ENCODE data around the gene CHSY1. TPM values are rescaled to one million over a fixed set of nuclear protein-coding genes. Genes with fewer than 3 reads are reported as not detected.

Gene CHSY1
- total RNA-seq, 1 experiment from 2014 or later, result 9.5 TPM

DNA sequence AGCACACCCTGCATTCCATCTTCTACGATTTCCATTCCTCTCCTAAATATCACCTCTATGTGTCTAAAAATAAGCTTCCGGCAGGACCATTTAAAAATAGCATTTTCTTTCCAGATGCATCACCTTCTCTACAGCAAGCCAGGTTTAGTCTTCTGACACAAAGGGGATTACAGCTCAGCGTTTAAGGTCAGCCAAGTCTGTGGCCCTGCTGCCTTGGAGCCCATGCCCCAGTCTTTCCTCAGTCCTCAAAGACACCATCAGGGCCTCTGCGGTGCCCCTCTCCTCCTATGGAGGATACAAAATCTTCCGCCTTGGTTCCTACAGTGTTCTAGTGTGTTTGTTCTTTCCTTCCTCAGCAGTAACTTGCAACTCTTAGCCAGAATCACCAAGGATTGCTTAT is 21.7 kb upstream of the CHSY1 start:
- in situ Hi-C loops (cut with HindIII; ENCODE audit: low sequenced_read_pairs), result no loop called here
- no peak for DNase-seq (ENCODE audit: low spot score)

GRCh38 chr15:101272584-101272983 is 20.7 kb upstream of the CHSY1 start:
- in situ Hi-C loops (cut with HindIII; ENCODE audit: low sequenced_read_pairs), result no loop called here
- no peak for DNase-seq (ENCODE audit: low spot score)

- in situ Hi-C loops (cut with HindIII; ENCODE audit: low sequenced_read_pairs), result no loop called here
- DNase-seq (ENCODE audit: low spot score), result no peak
Observed at GRCh38 chr15:101269479-101270223, 17.8 kb upstream of the CHSY1 start.

DNA sequence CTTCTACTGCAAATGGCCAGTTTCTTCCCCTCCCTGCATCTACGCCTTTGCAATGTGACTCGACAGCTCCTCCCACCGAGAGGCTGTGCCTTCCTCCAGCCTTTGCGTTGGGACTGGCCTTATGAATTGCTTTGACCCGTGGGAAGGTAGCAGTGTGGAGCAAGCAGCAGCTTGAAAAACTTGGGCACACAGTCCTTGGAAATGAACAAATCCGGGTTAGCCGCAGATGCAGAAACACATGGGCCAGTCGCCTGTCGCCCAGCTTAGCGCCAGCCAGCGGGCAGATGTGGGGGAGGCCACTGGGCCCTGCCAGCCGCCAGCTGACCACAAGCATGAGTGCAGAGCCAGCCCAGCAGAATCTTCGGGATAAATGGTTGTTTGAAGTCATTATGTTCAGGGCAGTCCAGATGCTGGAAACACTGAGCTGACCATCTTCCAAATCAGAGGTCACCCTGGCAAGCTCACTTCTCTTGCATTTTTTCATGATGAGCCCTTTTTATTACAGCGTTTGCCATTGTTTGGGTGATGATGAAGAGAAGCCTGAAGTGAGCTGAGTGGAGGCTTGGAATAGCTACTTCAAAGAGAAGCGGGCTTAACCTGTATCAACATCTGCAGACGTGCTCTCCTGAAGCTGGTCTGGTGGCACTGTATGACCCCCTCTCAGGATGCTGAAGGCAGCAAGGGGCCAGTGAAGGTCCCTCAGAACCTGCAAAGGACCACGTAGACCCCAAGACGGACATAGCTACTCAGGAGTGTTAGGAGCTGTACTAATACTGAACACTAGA is 15.7 kb upstream of the CHSY1 start:
- no peak for DNase-seq (ENCODE audit: low spot score)
- in situ Hi-C loops (cut with HindIII; ENCODE audit: low sequenced_read_pairs), result no loop called here

GRCh38 chr15:101266787-101267186 is 14.9 kb upstream of the CHSY1 start:
- in situ Hi-C loops (cut with HindIII; ENCODE audit: low sequenced_read_pairs), result no loop called here
- DNase-seq (ENCODE audit: low spot score), result no peak

GRCh38 chr15:101266034-101266433 is 14.2 kb upstream of the CHSY1 start:
- in situ Hi-C loops (cut with HindIII; ENCODE audit: low sequenced_read_pairs), result no loop called here

GRCh38 chr15:101264911-101265641 is 13.2 kb upstream of the CHSY1 start:
- DNase-seq (ENCODE audit: low spot score), result no peak
- in situ Hi-C loops (cut with HindIII; ENCODE audit: low sequenced_read_pairs), result no loop called here

More at GRCh38 chr15:101266034-101266433, 14.2 kb upstream of the CHSY1 start:
- DNase-seq (ENCODE audit: low spot score), result no peak

DNA sequence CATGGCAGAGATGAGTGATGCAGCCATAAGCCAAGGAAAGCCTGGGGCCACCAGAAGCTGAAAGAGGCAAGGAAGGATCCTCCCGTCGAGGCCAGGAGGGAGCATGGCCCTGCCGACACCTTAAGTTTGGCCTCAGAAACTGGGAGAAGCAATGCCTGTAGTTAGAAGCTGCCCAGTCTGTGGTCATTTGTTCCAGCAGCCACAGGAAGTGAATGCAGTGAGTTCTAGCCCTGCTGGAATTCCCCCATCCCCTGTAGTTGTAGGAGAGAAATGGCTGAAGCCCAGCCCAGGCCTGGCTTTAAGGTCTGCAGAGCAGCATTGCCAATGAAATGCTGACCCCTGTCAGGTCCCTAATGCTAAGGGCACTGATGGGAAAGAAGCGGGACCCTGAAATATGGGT is 12.2 kb upstream of the CHSY1 start:
- in situ Hi-C loops (cut with HindIII; ENCODE audit: low sequenced_read_pairs), result no loop called here
- DNase-seq (ENCODE audit: low spot score), result no peak

DNA sequence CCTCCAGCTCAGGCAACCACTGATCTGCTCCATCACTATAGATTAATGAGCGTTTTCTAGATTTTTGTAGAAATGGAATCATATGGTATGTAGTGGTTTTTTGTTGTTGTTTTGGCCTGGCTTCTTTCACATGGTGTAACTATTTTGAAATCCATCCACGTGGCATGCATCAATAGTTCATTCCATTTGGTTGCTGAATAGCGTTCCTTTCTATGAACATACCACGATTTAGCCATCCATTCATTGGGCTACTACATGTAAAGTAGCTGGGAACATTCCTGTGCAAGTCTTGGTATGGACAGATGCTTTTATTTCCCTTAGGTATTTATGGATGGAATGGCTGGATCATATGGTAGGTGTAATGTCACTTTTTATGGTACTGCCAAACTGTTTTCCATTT is 10.7 kb upstream of the CHSY1 start:
- no peak for DNase-seq (ENCODE audit: low spot score)
- in situ Hi-C loops (cut with HindIII; ENCODE audit: low sequenced_read_pairs), result no loop called here

DNA sequence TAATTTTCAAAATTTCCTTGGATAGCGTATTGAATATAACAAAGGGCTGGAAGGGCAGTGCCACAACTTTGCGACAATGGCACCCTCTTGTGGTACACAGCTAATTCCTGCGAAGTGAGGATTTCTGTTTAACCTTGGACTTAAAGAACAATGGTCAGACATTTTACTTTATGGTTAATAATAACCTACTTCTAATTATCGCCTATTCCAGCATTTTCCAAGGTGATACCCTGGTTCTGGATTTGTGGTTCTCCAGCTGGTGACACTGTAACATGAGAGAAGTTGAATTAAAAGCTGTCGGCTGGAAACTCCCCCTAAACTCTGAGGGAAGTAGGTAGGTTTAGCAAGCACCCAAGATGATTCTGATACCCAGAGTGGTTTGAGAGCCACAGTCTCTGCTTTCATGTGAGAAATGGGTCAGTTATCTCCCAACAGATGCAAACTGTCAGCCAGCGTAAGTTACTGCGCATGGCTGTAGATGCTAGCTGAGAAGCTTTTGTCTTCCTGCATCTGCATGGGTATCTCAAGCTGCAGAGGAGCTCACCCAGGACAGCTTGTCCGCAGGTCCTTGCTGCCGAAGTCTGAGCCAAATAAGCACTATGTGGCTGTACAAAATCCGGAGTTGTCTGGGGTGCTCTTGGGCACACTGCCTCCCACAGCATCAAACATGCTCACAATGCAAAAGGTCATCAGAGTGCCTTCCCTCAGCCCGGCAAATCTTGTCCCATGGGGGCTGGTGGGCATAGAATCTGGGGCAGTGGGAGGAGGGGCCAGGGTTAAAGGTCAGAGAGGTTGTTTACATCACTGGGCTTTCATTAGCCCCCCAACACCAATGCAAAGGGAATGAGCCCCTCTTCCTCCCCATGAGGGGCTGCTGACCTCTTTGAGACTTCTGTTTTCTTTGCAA is 6.6 kb upstream of the CHSY1 start:
- in situ Hi-C loops (cut with HindIII; ENCODE audit: low sequenced_read_pairs), result no loop called here
- peak; percentile 79 for DNase-seq (ENCODE audit: low spot score)

DNA sequence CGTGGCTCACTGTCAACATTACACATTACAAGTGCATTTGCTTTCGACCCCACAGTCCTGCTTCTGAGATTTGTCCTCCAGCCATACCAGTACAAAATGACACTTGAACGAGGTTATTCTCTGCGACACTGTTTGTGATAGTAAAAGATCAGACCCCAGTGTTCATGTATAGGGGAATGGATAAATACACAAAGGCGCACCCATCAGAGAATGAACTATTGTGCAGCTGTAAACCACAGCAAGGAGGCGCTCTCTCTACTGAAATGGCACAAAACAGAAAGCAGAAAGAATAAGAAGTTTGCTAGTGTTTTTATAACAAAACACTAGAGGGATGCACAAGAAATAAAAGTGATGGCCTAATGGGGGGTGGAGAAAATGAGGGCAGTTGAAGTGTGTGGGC is 4.9 kb upstream of the CHSY1 start:
- in situ Hi-C loops (cut with HindIII; ENCODE audit: low sequenced_read_pairs), result no loop called here
- DNase-seq (ENCODE audit: low spot score), result no peak

GRCh38 chr15:101255615-101256241 is 3.9 kb upstream of the CHSY1 start:
- in situ Hi-C loops (cut with HindIII; ENCODE audit: low sequenced_read_pairs), result no loop called here
- DNase-seq (ENCODE audit: low spot score), result no peak

DNA sequence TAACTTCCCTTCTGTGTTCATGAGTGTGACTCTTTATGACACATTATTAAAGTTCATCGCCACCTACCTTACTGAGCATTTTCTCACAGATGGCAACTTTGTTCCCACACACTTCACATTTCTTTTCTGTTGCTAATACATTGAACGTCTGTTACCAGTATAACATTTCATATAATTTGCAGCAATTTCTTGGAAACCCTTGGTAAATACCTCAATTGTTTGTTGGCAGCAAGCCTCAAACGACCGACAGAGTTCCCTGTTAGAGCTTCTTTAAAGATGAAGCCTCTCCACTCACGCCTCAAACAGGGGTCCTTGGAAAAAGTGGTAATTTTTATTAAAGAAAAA is 3.2 kb upstream of the CHSY1 start:
- DNase-seq (ENCODE audit: low spot score), result no peak
- in situ Hi-C loops (cut with HindIII; ENCODE audit: low sequenced_read_pairs), result no loop called here

GRCh38 chr15:101254157-101255050 is 2.6 kb upstream of the CHSY1 start:
- in situ Hi-C loops (cut with HindIII; ENCODE audit: low sequenced_read_pairs), result no loop called here
- DNase-seq (ENCODE audit: low spot score), result no peak

DNA sequence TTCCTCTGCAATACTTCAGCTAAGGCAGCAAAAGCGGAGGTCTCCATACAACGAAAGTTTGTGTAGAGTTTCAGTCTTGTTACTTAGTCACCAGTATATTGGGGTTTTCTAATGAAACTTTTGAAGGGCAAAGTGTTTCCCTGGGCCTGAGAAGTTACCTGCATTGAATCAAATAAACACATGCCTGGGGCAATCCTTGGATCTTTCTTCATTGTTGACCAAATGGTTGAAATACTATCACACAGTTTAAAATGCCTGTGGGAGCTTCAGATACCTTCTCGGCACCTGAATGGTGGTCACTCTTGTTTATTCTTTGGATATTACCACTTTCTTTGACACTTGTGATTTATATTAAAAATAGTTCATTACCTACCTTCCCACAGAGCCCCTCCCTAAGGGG is 988 bp upstream of the CHSY1 start:
- DNase-seq (ENCODE audit: low spot score), result no peak
- in situ Hi-C loops (cut with HindIII; ENCODE audit: low sequenced_read_pairs), result no loop called here

GRCh38 chr15:101250873-101251829 is 697 bp downstream of the CHSY1 start:
- peak; percentile 21 for DNase-seq (ENCODE audit: low spot score)
- in situ Hi-C loops (cut with HindIII; ENCODE audit: low sequenced_read_pairs), result no loop called here

- in situ Hi-C loops (cut with HindIII; ENCODE audit: low sequenced_read_pairs), result no loop called here
- DNase-seq (ENCODE audit: low spot score), result peak; percentile 21
Observed at GRCh38 chr15:101250341-101250831, 1.5 kb downstream of the CHSY1 start.
